Measurements from ENCODE around the gene DNAH1. TPM values are rescaled to one million over a fixed set of nuclear protein-coding genes. Genes with fewer than 3 reads are reported as not detected.

DNAH1 gene
- total RNA-seq, 1 donor from 2014 or later, result 13.8 TPM

DNA sequence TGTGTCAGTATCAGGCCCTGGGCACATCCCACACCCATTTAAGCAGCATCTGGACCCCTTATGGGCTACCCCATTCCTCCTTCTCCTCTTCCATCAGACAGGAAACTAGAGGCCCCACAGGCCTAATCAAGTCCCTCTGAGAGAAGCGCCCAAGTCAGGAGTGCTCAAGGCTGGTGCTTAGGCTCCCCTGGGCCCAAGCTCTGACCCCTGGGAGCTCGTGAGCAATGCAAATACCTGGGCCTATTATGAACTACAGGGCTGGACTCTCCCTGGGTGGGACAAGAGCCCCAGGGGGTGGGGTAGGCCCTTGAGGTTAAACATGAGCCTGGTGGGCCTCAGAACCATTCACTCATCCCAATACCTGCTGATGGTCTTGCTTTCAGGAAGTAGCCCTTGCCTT is 71.4 kb downstream of the DNAH1 start:
- no peak for DNase-seq (ENCODE audit: low spot score)

DNA sequence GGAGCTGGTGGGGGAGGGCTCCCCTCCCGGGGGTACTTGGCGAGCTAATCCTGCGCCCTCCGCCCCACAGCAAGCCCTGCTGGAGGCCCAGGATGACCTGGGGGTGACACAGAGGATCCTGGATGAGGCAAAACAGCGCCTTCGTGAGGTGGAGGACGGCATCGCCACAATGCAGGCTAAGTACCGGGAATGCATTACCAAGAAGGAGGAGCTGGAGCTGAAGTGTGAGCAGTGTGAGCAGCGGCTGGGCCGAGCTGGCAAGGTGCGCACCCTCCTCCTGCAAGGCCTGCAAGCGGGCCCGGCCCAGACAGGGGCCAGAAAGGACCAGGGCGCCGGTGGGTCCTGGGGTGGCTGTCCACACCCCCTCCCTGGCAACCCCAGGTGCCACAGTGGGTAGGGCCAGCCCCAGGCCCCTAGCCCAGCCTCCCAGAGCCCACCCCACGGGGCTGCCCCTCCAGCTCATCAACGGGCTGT is 72.3 kb downstream of the DNAH1 start:
- DNase-seq (ENCODE audit: low spot score), result no peak

- DNase-seq (ENCODE audit: low spot score), result no peak
These were observed 72.8 kb downstream of the DNAH1 start for GRCh38 chr3:52388933-52389332.

GRCh38 chr3:52391096-52391495 is 75.0 kb downstream of the DNAH1 start:
- DNase-seq (ENCODE audit: low spot score), result no peak

- DNase-seq (ENCODE audit: low spot score), result no peak
These were observed 76.3 kb downstream of the DNAH1 start for GRCh38 chr3:52392216-52392930.

DNA sequence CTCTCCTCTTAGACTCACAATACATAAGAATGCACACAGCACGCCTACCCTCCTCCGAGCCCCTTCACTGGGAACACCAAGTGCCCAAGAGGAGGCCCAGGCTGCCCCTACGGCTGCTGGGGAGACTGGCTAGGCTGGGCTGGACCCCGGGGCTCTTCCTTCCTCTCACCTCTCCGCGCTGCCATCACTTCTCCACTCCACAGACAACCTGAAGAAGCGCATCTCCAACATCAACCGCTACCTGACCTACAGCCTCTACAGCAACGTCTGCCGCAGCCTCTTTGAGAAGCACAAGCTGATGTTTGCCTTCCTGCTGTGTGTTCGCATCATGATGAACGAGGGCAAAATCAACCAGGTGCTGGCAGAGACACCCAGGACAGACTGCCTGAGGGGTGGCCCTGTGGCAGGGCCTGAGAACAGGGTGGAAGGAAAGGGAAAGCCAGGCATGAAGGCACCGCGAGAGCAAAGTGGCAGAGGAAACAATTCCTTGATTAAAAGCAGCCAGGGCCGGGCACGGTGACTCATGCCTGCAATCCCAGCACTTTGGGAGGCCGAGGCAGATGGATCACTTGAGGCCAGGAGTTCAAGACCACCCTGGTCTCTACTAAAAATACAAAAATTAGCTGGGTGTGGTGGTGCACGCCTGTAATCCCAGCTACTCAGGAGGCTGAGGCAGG is 77.2 kb downstream of the DNAH1 start:
- no peak for DNase-seq (ENCODE audit: low spot score)

DNA sequence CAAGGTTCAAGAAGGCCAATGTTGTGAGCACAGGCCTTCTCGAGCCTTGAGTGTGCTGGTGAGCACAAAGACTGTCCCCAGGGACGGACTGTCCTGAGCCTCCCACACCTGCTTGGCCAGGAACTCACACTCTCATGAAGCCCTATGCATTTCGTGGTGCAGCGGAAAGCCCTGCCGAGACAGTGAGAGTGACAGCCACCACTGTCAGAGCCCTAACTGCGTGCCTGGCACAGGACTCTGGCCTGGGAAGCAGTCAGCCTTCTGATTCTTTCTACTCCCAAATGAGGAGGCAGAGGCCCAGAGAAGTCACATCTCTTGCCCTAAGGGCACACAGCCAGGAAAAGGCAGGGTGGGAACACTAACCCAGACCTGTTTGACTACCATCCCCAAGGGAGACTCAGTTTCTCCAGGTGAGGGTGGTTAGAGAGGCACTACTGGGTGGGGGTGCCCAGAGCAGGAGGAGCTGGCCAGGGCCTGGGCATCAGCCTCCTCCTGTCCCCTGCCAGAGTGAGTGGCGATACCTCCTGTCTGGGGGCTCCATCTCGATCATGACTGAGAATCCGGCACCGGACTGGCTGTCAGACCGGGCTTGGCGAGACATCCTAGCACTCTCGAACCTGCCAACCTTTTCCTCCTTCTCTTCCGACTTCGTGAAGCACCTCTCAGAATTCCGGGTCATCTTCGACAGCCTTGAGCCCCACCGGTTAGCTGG is 78.0 kb downstream of the DNAH1 start:
- no peak for DNase-seq (ENCODE audit: low spot score)

GRCh38 chr3:52394751-52395502 is 78.8 kb downstream of the DNAH1 start:
- no peak for DNase-seq (ENCODE audit: low spot score)

DNA sequence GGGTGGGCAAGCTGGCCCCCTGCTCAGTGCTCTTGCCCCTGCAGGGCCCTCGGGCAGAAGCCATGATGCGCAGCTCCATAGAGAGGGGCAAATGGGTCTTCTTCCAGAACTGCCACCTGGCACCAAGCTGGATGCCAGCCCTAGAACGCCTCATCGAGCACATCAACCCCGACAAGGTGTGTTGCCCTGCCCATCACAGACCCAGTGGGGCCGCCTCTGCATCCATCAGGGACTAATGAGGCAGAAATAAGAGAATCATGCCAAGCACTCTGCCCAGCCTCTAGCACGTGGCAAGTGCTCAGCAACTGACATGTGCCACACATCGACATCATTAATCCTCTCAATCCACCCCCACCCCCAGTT is 79.4 kb downstream of the DNAH1 start:
- DNase-seq (ENCODE audit: low spot score), result no peak

DNA sequence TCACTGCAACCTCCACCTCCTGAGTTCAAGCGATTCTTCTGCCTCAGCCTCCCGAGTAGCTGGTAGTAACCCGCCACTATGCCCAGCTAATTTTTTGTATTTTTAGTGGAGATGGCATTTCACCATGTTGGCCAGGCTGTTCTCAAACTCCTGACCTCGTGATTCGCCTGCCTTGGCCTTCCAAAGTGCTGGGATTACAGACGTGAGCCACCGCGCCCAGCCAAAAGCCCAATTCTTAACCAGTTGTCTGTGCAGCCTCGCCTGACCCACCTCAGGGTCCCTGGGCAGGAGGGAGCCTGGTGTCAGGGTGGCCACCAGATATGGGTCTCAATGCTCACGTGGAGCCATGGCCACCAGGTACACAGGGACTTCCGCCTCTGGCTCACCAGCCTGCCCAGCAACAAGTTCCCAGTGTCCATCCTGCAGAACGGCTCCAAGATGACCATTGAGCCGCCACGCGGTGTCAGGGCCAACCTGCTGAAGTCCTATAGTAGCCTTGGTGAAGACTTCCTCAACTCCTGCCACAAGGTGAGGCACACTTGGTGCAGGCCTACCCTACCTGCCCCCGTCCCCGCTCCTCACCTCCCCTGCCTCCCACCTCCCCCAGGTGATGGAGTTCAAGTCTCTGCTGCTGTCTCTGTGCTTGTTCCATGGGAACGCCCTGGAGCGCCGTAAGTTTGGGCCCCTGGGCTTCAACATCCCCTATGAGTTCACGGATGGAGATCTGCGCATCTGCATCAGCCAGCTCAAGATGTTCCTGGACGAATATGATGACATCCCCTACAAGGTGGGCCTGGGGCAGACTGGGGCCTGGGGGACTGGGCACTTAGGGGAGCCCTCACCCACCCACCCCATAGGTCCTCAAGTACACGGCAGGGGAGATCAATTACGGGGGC is 80.1 kb downstream of the DNAH1 start:
- DNase-seq (ENCODE audit: low spot score), result no peak

DNA sequence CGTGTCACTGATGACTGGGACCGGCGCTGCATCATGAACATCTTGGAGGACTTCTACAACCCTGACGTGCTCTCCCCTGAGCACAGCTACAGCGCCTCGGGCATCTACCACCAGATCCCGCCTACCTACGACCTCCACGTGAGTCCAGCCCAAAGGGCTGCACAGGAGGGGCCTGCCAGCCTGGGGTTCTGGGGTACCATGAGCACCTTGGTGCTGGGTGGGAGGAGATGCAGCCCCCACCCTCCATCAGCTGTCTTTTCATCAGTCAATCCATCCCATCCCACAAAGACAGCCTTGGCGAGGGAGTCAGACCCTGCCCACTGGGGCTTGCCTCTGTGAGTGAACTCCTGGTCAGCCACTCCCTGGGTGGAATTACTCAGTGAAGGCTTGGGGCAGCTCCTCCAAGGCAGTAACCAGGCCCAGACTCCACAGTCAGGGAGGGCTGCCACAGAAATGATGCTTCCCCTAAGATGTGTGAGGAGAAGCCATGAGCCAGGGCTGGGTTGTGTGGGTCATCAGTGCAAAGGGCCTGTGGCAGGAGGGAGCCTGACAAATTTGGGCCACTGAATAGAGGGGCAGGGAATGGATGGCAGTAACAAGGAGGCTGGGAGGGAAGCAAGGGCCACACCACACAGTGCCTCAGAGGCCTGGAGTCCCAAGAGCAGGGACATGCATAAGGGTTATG is 80.9 kb downstream of the DNAH1 start:
- no peak for DNase-seq (ENCODE audit: low spot score)

- DNase-seq (ENCODE audit: low spot score), result no peak
These were observed 81.7 kb downstream of the DNAH1 start for GRCh38 chr3:52397676-52398399.

- DNase-seq (ENCODE audit: low spot score), result no peak
These were observed 82.6 kb downstream of the DNAH1 start for GRCh38 chr3:52398670-52399081.

- no peak for DNase-seq (ENCODE audit: low spot score)
These were observed 83.0 kb downstream of the DNAH1 start for GRCh38 chr3:52399131-52399530.

GRCh38 chr3:52399593-52399992 is 83.5 kb downstream of the DNAH1 start:
- DNase-seq (ENCODE audit: low spot score), result no peak

- DNase-seq (ENCODE audit: low spot score), result no peak
These were observed 84.2 kb downstream of the DNAH1 start for GRCh38 chr3:52400275-52400793.

- no peak for DNase-seq (ENCODE audit: low spot score)
These were observed 84.9 kb downstream of the DNAH1 start for GRCh38 chr3:52401021-52401420.

- DNase-seq (ENCODE audit: low spot score), result no peak
These were observed 85.4 kb downstream of the DNAH1 start for GRCh38 chr3:52401551-52401950.

- no peak for DNase-seq (ENCODE audit: low spot score)
These were observed 86.0 kb downstream of the DNAH1 start for GRCh38 chr3:52402101-52402521.
